ENCODE data around the gene RNF4.

Gene RNF4

DNA sequence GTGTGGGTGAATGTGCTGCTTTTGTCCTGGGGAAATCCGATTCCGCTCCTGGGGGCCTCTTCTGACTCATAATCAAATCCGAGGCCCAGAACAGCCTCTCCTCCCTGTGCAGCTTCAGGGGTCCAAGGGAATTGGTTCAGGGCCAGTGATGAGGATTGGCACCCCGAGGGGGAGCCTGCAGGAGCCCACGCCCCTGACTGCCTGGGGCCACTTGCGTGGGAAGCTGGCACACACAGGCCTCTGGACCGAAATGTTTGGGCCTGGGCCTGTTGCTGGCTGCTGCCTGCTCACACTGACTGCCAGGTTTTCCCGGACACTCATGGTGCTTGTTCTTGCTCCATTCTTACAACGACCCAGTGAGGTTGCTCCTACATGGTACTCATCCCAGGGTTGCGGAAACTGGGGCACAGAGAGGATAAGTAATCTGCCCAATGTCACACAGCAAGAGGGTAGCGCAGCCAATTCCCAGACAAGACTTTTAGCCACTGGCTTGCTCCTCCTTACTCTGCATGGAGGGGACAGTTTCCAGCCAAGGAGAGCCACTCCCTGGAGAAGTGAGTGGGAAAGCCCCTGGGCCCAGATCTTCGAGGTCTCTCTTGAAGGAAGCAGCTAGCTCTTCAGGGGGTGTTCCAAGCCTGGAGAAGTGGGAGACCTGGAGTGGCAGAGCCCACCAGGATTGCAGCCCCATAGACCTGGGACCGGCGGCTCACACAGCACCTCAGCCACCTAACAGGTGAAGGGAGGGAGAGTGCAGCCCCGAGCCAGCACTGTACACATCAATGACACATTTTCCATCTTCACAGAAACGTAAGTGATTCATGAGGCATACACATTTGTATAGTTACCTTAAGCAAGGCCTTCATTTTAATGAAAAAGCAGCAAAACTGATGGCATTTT lies 29.8 kb upstream of the RNF4 start:
- Histone ChIP-seq H3K79me2 (ENCODE audit: control insufficient read depth, insufficient read depth, low read length, unreplicated experiment) (no peaks in the 10 kb centered on the region), H3K27me3 (ENCODE audit: insufficient read depth, low read length) (no peaks in the 10 kb centered on the region), H3K4me1 (ENCODE audit: control insufficient read depth, insufficient read depth, low read length, unreplicated experiment) (no peaks in the 10 kb centered on the region), H3K36me3 (ENCODE audit: insufficient read depth, low read length) (no peaks in the 10 kb centered on the region), H3K4me3 (ENCODE audit: low read depth, low read length) (no peak overlapping the region), H3K27ac (ENCODE audit: low read depth, low read length) (no peak overlapping the region), H2AFZ (ENCODE audit: low read length, unreplicated experiment) (no peak overlapping the region)

DNA sequence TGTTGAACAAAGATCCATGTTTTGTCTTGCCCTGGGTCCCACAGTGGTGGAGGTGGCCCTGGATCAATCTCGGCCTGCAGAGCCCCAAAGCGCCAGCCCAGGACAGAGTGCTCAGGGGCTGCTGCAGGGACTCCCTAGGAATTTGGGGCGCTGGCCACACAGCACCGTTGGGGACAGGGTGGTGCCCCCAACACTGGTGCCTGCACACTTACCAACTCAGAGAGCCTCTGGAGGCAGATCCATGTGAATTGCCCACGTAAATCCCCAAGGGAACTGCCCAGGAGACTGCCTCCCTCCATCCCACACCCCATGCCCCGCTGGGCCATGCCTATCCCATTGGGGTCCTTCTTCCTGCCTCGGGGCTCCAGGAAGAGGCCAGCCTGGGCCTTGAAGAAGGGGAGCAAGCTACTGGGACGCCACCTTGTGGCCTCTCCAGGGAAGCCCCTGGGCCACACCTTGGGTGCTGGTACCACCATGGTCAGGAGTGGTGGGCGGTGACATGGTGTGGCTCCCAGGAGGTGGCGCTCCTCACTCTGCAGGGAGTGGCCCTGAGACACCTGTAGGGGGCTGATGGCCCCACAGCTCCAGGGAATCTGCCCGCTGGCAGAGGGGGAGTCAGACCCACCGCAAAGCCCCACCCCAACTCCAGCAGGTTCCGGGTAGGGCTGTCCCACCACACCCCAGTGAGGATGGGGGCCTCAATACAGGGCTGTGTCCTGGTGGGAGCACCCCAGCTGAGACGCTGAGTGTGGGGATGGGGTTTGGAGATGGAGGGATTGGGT lies 27.3 kb upstream of the RNF4 start:
- no peak overlapping the region for H3K4me3 ChIP-seq (ENCODE audit: low read depth, low read length)
- H3K4me1 ChIP-seq (ENCODE audit: control insufficient read depth, insufficient read depth, low read length, unreplicated experiment) = no peaks in the 10 kb centered on the region
- H3K36me3 ChIP-seq (ENCODE audit: insufficient read depth, low read length) = no peaks in the 10 kb centered on the region
- peaks cover 2% of the 10 kb centered on the region; the same call in 1 of the 2 replicates for H3K27me3 ChIP-seq (ENCODE audit: insufficient read depth, low read length)
- no peaks in the 10 kb centered on the region for H3K79me2 ChIP-seq (ENCODE audit: control insufficient read depth, insufficient read depth, low read length, unreplicated experiment)
- no peak overlapping the region for H3K27ac ChIP-seq (ENCODE audit: low read depth, low read length)
- H2AFZ ChIP-seq (ENCODE audit: low read length, unreplicated experiment) = no peak overlapping the region

DNA sequence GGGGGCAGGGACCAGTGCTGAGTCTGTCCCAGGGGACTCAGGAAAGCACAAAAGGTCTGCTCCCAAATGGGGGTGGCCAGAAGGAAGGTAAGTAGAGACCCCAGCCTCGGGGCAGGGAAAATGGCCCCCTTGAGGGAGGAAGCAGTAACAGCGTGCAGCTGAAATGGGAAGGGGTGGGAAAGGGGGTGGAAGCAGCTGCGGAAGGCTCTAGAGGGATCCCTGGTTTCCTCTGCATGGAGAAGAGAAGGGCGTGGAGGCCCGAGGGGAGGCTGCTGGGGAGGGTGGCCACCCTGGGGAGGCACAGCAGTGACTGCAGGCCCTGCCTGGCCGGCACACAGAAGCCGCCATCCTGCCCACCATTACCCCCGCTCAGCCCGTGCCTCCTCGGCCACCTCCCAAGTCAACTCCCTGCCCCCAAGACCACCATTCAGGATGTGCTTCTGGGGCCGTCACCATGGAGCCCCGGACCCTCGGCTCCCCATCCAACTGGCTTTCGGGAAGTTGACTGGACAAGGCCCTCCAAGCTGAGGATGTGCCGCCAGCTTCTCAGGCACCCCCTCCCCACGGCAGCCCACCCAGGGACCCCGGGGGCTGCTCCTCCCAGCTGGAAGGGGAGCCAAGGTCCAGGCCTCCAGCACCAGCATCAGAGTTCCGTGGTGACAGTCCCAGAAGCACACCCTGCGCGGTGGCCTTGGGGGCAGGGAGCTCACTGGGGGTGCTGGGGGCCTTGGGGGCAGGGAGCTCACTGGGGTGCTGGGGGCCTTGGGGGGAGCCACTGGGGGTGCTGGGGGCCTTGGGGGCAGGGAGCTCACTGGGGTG lies 26.5 kb upstream of the RNF4 start:
- peaks cover 9% of the 10 kb centered on the region for H3K27me3 ChIP-seq (ENCODE audit: insufficient read depth, low read length)
- no peaks in the 10 kb centered on the region for H3K79me2 ChIP-seq (ENCODE audit: control insufficient read depth, insufficient read depth, low read length, unreplicated experiment)
- H3K4me1 ChIP-seq (ENCODE audit: control insufficient read depth, insufficient read depth, low read length, unreplicated experiment) = no peaks in the 10 kb centered on the region
- no peak overlapping the region for H3K4me3 ChIP-seq (ENCODE audit: low read depth, low read length)
- H3K27ac ChIP-seq (ENCODE audit: low read depth, low read length) = no peak overlapping the region
- H3K36me3 ChIP-seq (ENCODE audit: insufficient read depth, low read length) = no peaks in the 10 kb centered on the region
- H2AFZ ChIP-seq (ENCODE audit: low read length, unreplicated experiment) = no peak overlapping the region

DNA sequence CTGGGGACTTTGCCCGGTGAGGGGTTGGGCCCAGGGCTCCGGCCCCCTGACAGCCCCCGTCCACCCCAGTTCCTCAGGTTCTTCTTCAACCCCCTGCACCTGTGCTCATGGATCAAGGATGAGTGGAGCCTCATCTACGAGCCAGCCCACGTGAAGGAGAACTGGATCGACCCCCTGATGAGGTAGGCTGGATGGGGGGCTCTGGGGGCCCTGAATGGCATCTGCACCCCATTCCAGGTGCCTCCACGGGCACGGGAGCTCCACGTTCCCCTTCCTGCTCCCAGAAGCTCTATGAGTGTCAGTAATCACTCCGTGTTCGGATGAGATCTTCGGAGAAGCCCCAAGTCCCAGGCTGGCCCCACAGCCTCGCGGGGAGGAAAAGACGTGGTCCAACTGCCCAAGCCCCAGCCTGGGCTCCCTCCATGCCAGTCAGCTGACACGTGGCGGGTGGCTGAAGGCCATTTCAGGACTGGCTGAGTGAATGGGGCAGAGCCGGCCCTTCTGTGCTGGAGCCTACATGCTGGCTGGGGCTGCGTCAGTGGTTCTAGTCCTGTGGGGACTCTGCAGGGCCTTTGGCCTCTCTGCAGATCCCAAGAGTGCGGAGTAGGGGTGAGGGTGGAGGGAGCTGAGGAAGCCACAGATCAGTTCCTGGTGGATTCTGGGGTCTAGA lies 25.7 kb upstream of the RNF4 start:
- H3K27me3 ChIP-seq (ENCODE audit: insufficient read depth, low read length) = peaks cover 9% of the 10 kb centered on the region

DNA sequence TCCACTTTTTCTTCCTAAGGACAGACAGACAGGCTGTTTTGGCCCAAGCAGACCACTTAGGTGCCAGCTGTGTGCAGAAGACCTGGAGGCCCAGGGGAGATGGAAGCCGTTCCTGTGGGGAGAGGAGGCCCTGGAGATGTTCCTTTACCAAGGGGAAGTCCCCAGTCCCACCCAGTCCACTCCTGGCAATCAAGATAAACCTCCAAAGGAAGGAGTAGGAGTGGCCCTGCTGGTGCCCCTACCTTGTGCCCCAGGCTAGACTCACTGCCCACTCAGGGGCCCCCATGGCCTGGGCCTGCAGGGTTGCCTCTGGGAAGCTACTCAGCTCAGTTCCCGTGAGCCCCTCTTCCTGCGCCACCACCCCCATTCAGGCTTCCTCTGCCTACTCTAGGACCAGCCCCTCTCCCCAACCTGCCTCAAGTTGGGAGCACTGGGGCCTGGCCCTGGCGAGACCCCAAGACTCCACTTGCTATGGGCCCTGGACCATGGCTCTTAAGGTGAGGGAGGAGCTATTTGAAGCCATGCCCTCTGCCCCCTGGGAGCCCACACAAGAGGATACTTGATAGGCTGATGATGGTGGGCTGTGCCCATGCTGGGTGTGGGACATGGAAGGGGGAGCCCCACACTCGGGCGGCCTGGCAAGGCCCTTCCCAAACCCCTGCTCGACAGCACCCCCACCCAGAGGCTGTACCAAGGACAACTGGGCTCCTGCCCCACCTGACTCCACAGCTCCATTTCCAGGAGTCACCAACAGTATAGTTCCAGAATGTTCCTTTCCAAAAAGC lies 24.8 kb upstream of the RNF4 start:
- Histone ChIP-seq H3K4me3 (ENCODE audit: low read depth, low read length) (no peak overlapping the region), H3K27me3 (ENCODE audit: insufficient read depth, low read length) (peaks cover 12% of the 10 kb centered on the region), H2AFZ (ENCODE audit: low read length, unreplicated experiment) (no peak overlapping the region), H3K36me3 (ENCODE audit: insufficient read depth, low read length) (no peaks in the 10 kb centered on the region), H3K27ac (ENCODE audit: low read depth, low read length) (no peak overlapping the region), H3K79me2 (ENCODE audit: control insufficient read depth, insufficient read depth, low read length, unreplicated experiment) (no peaks in the 10 kb centered on the region), H3K4me1 (ENCODE audit: control insufficient read depth, insufficient read depth, low read length, unreplicated experiment) (no peaks in the 10 kb centered on the region)

More for the DNA sequence above, 25.7 kb upstream of the RNF4 start:
- no peak overlapping the region for H3K27ac ChIP-seq (ENCODE audit: low read depth, low read length)
- no peaks in the 10 kb centered on the region for H3K4me1 ChIP-seq (ENCODE audit: control insufficient read depth, insufficient read depth, low read length, unreplicated experiment)
- H3K79me2 ChIP-seq (ENCODE audit: control insufficient read depth, insufficient read depth, low read length, unreplicated experiment) = no peaks in the 10 kb centered on the region
- no peak overlapping the region for H3K4me3 ChIP-seq (ENCODE audit: low read depth, low read length)
- H3K36me3 ChIP-seq (ENCODE audit: insufficient read depth, low read length) = no peaks in the 10 kb centered on the region
- H2AFZ ChIP-seq (ENCODE audit: low read length, unreplicated experiment) = no peak overlapping the region

DNA sequence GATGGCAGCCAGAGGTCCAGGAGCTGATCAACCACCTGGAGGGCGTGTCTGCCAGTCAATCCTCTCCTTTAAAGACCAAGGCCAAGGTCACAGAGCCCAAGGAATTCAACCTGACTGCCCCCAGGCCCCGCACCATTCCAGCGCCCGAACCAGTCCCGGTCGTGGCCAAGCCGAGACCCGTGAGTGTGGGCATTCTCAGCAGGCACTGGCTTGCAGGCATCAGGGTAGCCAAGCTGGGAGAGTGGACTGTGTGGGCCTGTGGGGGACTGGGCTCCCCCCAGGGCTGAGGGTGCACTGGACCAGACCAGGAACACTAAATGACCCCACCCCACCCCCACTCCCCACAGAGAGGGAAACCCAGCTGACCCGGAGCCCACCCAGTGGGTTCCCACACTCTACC lies 23.8 kb upstream of the RNF4 start:
- Histone ChIP-seq H3K27ac (ENCODE audit: low read depth, low read length) (no peak overlapping the region), H3K79me2 (ENCODE audit: control insufficient read depth, insufficient read depth, low read length, unreplicated experiment) (no peaks in the 10 kb centered on the region), H3K27me3 (ENCODE audit: insufficient read depth, low read length) (peaks cover 12% of the 10 kb centered on the region), H3K4me3 (ENCODE audit: low read depth, low read length) (no peak overlapping the region), H2AFZ (ENCODE audit: low read length, unreplicated experiment) (no peak overlapping the region), H3K4me1 (ENCODE audit: control insufficient read depth, insufficient read depth, low read length, unreplicated experiment) (no peaks in the 10 kb centered on the region), H3K36me3 (ENCODE audit: insufficient read depth, low read length) (no peaks in the 10 kb centered on the region)

DNA sequence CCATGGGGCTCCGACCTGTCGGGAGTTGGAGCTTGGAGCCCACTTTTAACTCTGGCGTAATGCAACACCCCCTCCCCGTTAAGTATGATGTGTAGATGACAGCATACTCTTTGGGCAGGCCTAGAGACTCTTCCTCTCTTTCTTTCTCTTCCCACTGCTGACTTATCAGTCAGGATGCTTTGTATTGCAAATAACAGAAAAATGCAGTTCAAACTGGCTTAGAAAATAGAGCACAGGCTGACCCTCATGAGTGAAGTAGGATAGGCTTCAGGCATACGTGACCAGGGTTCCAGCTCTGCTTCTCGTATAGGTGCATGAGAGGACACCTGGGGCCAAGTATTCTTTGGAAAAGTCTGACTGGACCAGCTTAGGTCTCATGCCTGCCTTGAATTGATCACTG lies 23.3 kb upstream of the RNF4 start:
- peaks cover 12% of the 10 kb centered on the region for H3K27me3 ChIP-seq (ENCODE audit: insufficient read depth, low read length)
- no peaks in the 10 kb centered on the region for H3K79me2 ChIP-seq (ENCODE audit: control insufficient read depth, insufficient read depth, low read length, unreplicated experiment)
- no peak overlapping the region for H2AFZ ChIP-seq (ENCODE audit: low read length, unreplicated experiment)
- no peak overlapping the region for H3K27ac ChIP-seq (ENCODE audit: low read depth, low read length)
- no peak overlapping the region for H3K4me3 ChIP-seq (ENCODE audit: low read depth, low read length)
- no peaks in the 10 kb centered on the region for H3K4me1 ChIP-seq (ENCODE audit: control insufficient read depth, insufficient read depth, low read length, unreplicated experiment)
- no peaks in the 10 kb centered on the region for H3K36me3 ChIP-seq (ENCODE audit: insufficient read depth, low read length)

DNA sequence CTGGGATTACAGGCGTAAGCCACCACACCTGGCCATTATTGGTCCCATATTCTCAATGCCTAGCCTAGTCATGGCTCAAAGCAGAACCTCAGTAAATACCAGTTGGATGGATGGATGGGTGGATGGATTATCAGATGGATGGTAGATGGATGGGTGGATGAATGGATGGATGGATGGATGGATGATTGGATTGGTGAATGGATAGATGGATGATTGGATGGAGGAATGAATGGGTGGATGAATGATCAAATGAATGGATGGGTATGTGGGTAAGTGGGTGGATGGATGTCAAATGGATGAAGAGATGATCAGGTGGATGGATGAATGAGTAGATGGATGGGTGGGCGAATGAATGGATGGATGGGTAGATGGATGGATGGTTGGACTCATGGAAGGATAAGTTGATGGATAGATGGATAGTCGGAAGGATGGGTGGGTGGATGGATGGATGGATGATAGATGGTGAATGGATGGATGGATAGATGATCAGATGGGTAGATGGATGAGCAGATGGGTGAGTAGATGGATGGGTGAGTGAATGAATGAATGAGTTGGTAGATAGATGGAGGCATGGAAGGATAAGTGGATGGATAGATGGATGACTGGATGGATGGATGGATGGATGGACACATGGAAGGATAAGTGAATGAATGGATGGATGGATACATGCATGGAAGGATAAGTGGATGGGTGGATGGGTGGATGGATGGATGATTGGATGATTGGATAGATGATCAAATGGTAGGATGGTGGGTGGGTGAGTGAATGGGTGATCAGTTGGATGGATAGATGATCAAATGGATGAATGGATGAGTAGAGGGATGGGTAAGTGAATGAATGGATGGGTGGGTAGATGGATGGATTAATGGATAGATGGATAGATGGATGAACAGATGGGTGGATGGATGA lies 22.0 kb upstream of the RNF4 start:
- Histone ChIP-seq H3K4me3 (ENCODE audit: low read depth, low read length) (no peak overlapping the region), H3K4me1 (ENCODE audit: control insufficient read depth, insufficient read depth, low read length, unreplicated experiment) (no peaks in the 10 kb centered on the region), H3K27ac (ENCODE audit: low read depth, low read length) (no peak overlapping the region), H3K79me2 (ENCODE audit: control insufficient read depth, insufficient read depth, low read length, unreplicated experiment) (no peaks in the 10 kb centered on the region), H3K27me3 (ENCODE audit: insufficient read depth, low read length) (peaks cover 12% of the 10 kb centered on the region), H2AFZ (ENCODE audit: low read length, unreplicated experiment) (no peak overlapping the region), H3K36me3 (ENCODE audit: insufficient read depth, low read length) (no peaks in the 10 kb centered on the region)

DNA sequence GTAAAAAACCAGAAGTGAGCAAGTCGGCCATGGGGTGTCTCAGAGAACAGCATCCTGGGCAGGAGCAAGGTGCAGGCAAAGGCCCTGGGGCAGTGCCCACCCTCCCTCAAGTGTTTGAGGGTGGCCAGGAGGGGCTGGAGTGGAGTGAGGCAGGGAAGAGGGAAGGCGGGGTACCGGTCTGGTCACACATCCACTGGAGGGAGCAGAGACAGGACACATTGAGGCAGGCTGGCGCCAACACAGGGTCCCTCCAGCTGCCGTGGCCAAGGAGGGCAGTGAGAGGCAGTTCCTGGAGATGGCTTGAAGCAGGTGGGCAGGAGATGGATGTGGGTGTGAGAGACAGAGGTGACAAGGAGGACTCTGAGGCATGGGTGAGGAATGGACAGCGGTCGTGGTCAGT lies 20.3 kb upstream of the RNF4 start:
- Histone ChIP-seq H2AFZ (ENCODE audit: low read length, unreplicated experiment) (no peak overlapping the region), H3K4me1 (ENCODE audit: control insufficient read depth, insufficient read depth, low read length, unreplicated experiment) (no peaks in the 10 kb centered on the region), H3K4me3 (ENCODE audit: low read depth, low read length) (no peak overlapping the region), H3K27me3 (ENCODE audit: insufficient read depth, low read length) (peaks cover 12% of the 10 kb centered on the region), H3K27ac (ENCODE audit: low read depth, low read length) (no peak overlapping the region), H3K79me2 (ENCODE audit: control insufficient read depth, insufficient read depth, low read length, unreplicated experiment) (no peaks in the 10 kb centered on the region), H3K36me3 (ENCODE audit: insufficient read depth, low read length) (no peaks in the 10 kb centered on the region)

Measured in ACC112 (cell line).